ENCODE data around the gene ACOT2.

The ACOT2 gene

DNA sequence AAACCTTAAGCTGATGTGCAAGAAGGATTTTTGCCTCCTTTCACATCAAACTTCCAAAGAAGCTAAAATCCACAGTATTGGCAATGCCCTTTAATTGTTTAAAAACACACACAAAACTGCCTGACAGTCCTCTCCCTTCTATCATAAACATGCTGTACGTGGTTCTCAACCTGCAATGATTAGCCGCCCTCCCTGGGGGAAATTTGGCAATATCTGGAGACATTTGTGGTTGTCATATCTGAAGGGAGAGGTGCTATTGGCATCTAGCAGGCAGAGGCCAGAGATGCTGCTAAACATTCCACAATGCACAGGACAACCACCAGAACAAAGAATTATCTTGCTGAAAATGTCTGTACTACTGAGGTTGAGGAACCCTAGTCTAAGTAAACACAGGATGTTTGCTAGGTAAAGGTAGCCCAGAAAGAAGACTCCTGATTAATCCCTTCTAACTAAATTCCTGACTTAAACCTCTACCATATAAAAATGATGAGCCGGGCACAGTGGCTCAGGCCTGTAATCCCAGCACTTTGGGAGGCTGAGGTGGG lies 44.5 kb downstream of the ACOT2 start:
- no peak for DNase-seq (ENCODE audit: low read depth)

GRCh38 chr14:73616831-73617230 lies 47.8 kb downstream of the ACOT2 start:
- no peak for DNase-seq (ENCODE audit: low read depth)

DNA sequence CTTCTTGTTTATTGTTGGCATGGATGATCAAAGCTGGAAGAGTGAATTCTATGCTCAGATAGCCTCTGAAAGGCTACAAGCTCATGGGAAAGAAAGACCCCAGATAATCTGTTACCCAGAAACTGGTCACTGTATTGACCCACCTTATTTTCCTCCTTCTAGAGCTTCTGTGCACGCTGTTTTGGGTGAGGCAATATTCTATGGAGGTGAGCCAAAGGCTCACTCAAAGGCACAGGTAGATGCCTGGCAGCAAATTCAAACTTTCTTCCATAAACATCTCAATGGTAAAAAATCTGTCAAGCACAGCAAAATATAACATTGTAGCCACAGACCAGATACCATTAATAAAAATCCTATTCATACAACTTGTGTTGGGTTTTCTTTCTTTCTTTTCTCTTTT lies 50.5 kb downstream of the ACOT2 start:
- no peak for DNase-seq (ENCODE audit: low read depth)

- no peak for DNase-seq (ENCODE audit: low read depth)
Measured at GRCh38 chr14:73620268-73620667, 51.3 kb downstream of the ACOT2 start.

- no peak for DNase-seq (ENCODE audit: low read depth)
Measured at GRCh38 chr14:73623504-73624054, 54.6 kb downstream of the ACOT2 start.

Data from CMK (cell line).